Measurements from ENCODE around the gene PEX11G. TPM values are rescaled to one million over a fixed set of nuclear protein-coding genes. Genes with fewer than 3 reads are reported as not detected.

PEX11G gene
- total RNA-seq (2014; rRNA removed; shearing (Covaris generic)) = 3.0 and 6.7 TPM in 2 replicates

- peak; percentile 34 for DNase-seq (ENCODE audit: low spot score)
Observed at GRCh38 chr19:7488736-7489353, at the start of gene PEX11G. Gene PEX11G (minus strand): TSS chr19:7489035. CDS start chr19:7489010, 25 bp downstream.

GRCh38 chr19:7535998-7536695, 47.3 kb upstream of the PEX11G start:
- DNase-seq (ENCODE audit: low spot score) = no peak

- DNase-seq (ENCODE audit: low spot score) = peak; percentile 89
Observed at GRCh38 chr19:7535047-7535997, 46.5 kb upstream of the PEX11G start, which contains the start of gene PNPLA6. Gene PNPLA6 (plus strand): TSS chr19:7535717. CDS start chr19:7535789, 72 bp downstream.

- DNase-seq (ENCODE audit: low spot score) = peak; percentile 78
Observed at GRCh38 chr19:7534531-7535046, 45.8 kb upstream of the PEX11G start.

- DNase-seq (ENCODE audit: low spot score) = peak; percentile 71
Observed at GRCh38 chr19:7533925-7534480, 45.2 kb upstream of the PEX11G start.

- DNase-seq (ENCODE audit: low spot score) = no peak
Observed at GRCh38 chr19:7533281-7533885, 44.5 kb upstream of the PEX11G start.

GRCh38 chr19:7529610-7530490, 41.0 kb upstream of the PEX11G start:
- DNase-seq (ENCODE audit: low spot score) = no peak

GRCh38 chr19:7529246-7529600, 40.4 kb upstream of the PEX11G start:
- no peak for DNase-seq (ENCODE audit: low spot score)

GRCh38 chr19:7528522-7529245, 39.8 kb upstream of the PEX11G start:
- no peak for DNase-seq (ENCODE audit: low spot score)

- no peak for DNase-seq (ENCODE audit: low spot score)
Observed at GRCh38 chr19:7528192-7528519, 39.3 kb upstream of the PEX11G start.

GRCh38 chr19:7527516-7528191, 38.8 kb upstream of the PEX11G start:
- no peak for DNase-seq (ENCODE audit: low spot score)

- no peak for DNase-seq (ENCODE audit: low spot score)
Observed at GRCh38 chr19:7526059-7526929, 37.5 kb upstream of the PEX11G start.

- DNase-seq (ENCODE audit: low spot score) = no peak
Observed at GRCh38 chr19:7524992-7525739, 36.3 kb upstream of the PEX11G start.

GRCh38 chr19:7524523-7524922, 35.7 kb upstream of the PEX11G start:
- DNase-seq (ENCODE audit: low spot score) = no peak

- DNase-seq (ENCODE audit: low spot score) = peak; percentile 25
Observed at GRCh38 chr19:7522923-7523667, 34.3 kb upstream of the PEX11G start.

- DNase-seq (ENCODE audit: low spot score) = peak; percentile 94
Observed at GRCh38 chr19:7522072-7522922, 33.5 kb upstream of the PEX11G start, which contains the start of gene MCOLN1. Gene MCOLN1 (plus strand): TSS chr19:7522624. CDS start chr19:7522751, 127 bp downstream.
